BJ (cell line): ENCODE results near the gene CFH. TPM values are rescaled to one million over a fixed set of nuclear protein-coding genes. Genes with fewer than 3 reads are reported as not detected.
"Not testable (repeated sequence)": the region's sequence is repeated elsewhere in the genome, so short reads cannot be mapped to it uniquely, and the experiment has no call there.

ENCODE experiments used
- CTCF ChIA-PET: fragments of 350-600 bp; formaldehyde crosslinking; extraction: SDS; loops from one replicate; lab custom pipeline; 2021; ENCODE audit warnings: antibody characterized with exemption, inconsistent platforms; lab: Yijun Ruan, JAX
- POLR2A ChIA-PET: fragments of 300-600 bp; sonication (Branson Sonifier 250); formaldehyde crosslinking; extraction: SDS; loops from one replicate; lab custom pipeline; 2021; ENCODE audit warnings: antibody characterized with exemption; lab: Charles Lee
- DNase-seq: peaks from one replicate; pipeline ENCODE4 v3.0.0-alpha.2; 2011; ENCODE audit warnings: low read depth
- H3K27me3 ChIP-seq: 2 replicates; pipeline ENCODE4 v1.6.0; 2011; ENCODE audit warnings: low read length; ENCODE audit not compliant: control insufficient read depth, insufficient read depth
- H3K36me3 ChIP-seq: 2 replicates; pipeline ENCODE4 v1.5.1; 2011; ENCODE audit warnings: low read length; ENCODE audit not compliant: control insufficient read depth, insufficient read depth
- H3K4me3 ChIP-seq: 2 replicates; pipeline ENCODE4 v1.5.1; 2011; ENCODE audit warnings: low read depth, mild to moderate bottlenecking, control low read depth, low read length
- CTCF ChIP-seq: IDR thresholded peaks from 2 replicates; pipeline ENCODE4 v1.5.1; 2011; ENCODE audit warnings: low read depth, mild to moderate bottlenecking, control low read depth, inconsistent platforms, low read length, moderate library complexity; ENCODE audit not compliant: insufficient read depth
- polyA plus RNA-seq: library from polyadenylated mRNA; depleted of rRNA; stranded (reverse); fragments of >200 nt; gene quantifications from 2 replicates; pipeline ENCODE4 v1.2.3, GENCODE V29; 2011

The CFH gene
- polyA plus RNA-seq, 1 experiment, result 13.6 TPM

DNA sequence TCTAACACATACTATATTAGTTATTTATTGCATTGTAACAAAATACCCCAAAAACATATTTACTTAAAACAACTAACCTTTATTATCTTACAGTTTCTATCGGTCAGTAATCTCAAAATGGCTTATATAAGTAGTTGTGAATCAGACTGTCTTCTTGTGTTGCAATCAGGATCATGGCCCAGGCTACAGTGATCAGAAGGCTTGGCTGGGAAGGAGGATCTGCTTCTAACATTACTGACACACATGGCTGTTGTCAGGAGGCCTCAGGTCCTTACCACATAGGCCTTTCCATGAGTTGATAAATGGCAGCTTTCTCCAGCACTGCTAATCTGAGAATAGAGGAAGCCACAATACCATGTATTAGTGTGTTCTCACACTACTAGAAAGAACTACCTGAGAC lies 33.7 kb downstream of the CFH start:
- no peak for DNase-seq
- TF ChIP-seq CTCF, result no peak
- no peak overlapping the region for H3K4me3 ChIP-seq
- ChIA-PET POLR2A (no interaction called here), CTCF (no interaction called here)
- no peaks in the 10 kb centered on the region for H3K27me3 ChIP-seq
- H3K36me3 ChIP-seq, result no peaks in the 10 kb centered on the region

DNA sequence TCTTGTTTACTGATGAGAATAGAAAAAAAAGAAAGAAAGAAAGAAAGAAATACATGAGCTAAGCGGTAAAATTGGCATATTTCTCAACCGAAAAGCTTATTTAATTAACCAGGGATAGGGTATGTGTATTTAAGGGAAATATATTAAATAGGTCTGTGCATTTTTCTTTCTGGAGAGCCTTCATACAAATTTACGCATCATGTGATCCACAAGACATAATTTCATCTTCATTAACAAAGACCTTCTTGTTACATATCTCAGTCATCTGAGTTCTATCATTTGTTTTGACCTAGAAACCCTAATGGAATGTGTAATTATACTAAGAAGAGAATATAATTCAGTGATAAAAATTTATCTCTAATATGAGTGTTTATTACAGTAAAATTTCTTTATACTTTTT lies 37.2 kb downstream of the CFH start:
- TF ChIP-seq CTCF, result no peak
- CTCF ChIA-PET, result no interaction called here

DNA sequence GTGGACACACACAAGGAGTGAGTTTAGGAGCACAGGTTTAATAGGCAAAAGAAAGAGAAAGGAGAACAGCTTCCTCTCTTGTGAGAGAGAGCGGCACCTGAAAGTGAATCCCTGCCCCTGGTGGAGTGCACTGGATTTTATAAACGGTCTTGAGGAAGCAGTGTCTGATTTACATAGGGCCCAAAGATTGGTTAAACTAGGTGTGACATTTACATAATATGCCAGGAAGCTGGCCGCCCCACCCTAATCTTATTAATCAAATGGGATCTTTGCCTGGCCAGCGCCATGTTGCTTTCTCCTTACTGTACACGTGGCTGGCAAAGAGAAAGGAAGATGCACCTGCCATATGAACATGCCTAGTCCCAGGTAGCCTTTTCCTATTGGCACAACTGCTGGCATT lies 38.7 kb downstream of the CFH start:
- no peaks in the 10 kb centered on the region for H3K36me3 ChIP-seq
- no peak overlapping the region for H3K4me3 ChIP-seq
- POLR2A ChIA-PET, result no interaction called here
- TF ChIP-seq CTCF, result no peak
- DNase-seq, result no peak
- H3K27me3 ChIP-seq, result no peaks in the 10 kb centered on the region
- CTCF ChIA-PET, result no interaction called here

More for the DNA sequence above, 37.2 kb downstream of the CFH start:
- Histone ChIP-seq H3K4me3 (no peak overlapping the region), H3K27me3 (no peaks in the 10 kb centered on the region), H3K36me3 (no peaks in the 10 kb centered on the region)
- no peak for DNase-seq
- POLR2A ChIA-PET, result no interaction called here

DNA sequence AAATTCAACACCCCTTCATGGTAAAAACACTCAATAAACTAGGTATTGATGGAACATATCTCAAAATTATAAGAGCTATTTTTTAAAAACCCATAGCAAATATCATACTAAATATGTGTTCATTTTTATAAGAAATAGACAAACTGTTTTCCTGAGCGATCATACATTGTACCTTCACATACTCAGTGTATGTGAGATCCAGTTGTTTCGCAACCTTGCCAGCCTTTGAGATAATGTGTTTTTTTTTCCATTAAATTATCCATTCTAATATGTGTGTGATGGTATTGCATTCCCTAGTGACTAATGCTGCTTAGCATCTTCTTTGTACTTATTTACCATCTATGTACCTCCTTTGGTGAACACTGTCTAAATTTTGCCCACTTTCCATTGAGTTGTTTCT lies 47.1 kb downstream of the CFH start:
- CTCF ChIA-PET, result no interaction called here
- no peak for DNase-seq
- Histone ChIP-seq H3K27me3 (no peaks in the 10 kb centered on the region), H3K36me3 (no peaks in the 10 kb centered on the region), H3K4me3 (no peak overlapping the region)
- POLR2A ChIA-PET, result interaction anchor here (0.6 kb wide), 1 partner anchor 1457 kb away, joined by 3 read pairs; no protein-coding TSS in a partner anchor
- no peak for TF ChIP-seq CTCF

DNA sequence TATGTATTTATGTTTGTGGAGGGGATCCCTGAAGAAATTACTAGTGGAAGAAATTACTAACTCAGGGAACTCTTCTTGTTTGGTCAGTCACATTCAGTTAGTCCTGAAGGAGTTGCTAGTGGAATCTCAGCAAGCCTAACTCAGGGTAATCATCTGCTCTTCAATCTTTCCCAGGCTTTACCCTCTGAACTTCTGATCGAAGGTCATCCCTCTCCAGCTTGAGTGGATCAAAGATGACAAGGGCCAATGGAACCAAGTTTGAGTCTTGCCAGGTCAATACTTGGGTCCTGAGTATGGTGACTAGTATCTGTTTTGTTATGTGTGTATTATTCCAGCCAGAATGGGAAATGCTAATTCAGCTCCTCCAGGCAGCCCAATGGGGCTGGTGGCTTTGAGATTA lies 49.3 kb downstream of the CFH start:
- DNase-seq, result no peak
- ChIA-PET CTCF (no interaction called here), POLR2A (no interaction called here)
- H3K4me3 ChIP-seq, result no peak overlapping the region
- no peak for TF ChIP-seq CTCF
- H3K27me3 ChIP-seq, result no peaks in the 10 kb centered on the region
- H3K36me3 ChIP-seq, result no peaks in the 10 kb centered on the region

DNA sequence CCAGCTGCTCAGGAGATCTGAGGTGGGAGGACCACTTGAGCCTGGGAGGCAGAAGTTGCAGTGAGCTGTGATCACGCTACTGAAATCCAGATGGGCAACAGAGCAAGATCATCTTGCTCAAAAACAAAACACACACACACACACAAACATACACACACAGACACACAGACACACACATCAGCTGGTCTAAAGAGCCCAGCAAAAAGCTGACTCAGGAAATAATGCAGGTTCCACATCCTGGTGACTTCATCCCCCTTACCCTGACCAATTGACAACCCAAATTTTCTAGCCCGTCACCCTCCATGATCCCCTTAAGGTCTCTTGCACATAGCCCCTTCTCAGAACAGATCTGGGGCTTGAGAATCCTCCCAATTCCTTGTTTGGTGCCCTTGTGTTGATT lies 58.0 kb downstream of the CFH start:
- H3K27me3 ChIP-seq, H3K36me3 ChIP-seq, DNase-seq, H3K4me3 ChIP-seq, POLR2A ChIA-PET: not testable (repeated sequence)
- CTCF ChIA-PET, result interaction anchor here (0.8 to 1.1 kb wide), 2 partner anchors 13 to 14 kb away, joined by 3 to 4 read pairs; no protein-coding TSS in a partner anchor
